ENCODE results near the gene GRM7.

GRM7 gene

DNA sequence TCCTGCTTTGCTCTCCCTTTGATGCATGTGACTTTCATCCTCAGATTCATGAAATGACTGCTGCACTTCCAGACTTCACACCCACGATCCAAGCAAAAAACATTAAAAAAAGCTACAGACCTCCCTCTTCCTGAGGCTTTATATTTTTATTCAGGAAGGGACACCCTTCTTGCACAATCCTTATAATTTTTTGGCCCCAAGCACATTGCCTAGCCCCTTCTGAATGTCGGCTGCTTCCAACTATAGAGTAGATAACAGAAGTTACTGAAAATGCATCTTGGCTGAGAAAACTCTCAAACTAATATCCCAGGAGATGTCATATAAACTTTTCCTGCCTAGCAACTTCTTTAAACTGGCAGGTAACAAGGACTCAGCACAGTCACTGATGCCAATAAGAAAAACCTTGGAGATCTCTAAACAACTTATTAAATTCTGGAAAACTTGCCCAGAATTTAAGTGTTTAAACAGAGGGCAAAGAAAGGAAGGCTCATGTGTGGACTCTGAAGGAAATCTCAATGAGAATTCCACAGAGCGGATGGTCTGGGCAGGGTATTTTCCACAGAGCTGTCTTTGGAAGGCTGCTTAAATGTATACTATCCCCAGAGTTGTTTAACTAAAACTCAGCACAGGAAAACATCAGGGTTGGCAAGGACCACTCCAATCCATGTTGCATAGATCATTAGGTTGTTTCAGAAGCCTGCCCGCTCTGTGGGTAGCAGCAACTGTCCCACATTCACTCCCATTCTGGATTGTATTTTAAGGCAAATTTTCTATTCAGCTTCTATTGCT is 893.9 kb downstream of the GRM7 start:
- Histone ChIP-seq H3K9me3 (ENCODE audit: severe bottlenecking) (no peaks in the 10 kb centered on the region), H3K36me3 (no peaks in the 10 kb centered on the region), H3K27ac (no peak overlapping the region), H3K27me3 (ENCODE audit: insufficient read depth, low read depth, severe bottlenecking) (no peaks in the 10 kb centered on the region), H3K4me3 (ENCODE audit: low read depth, low read length) (no peak overlapping the region)
- TF ChIP-seq CTCF (IDR thresholded peaks at IDR 0.05; ENCODE audit: low read depth, low read length): no peak
- no peak for DNase-seq

GRCh38 chr3:7759630-7760029 is 898.7 kb downstream of the GRM7 start:
- no peak overlapping the region for H3K27ac ChIP-seq
- TF ChIP-seq CTCF (IDR thresholded peaks at IDR 0.05; ENCODE audit: low read depth, low read length): no peak
- no peak for DNase-seq
- H3K27me3 ChIP-seq (ENCODE audit: insufficient read depth, low read depth, severe bottlenecking): no peaks in the 10 kb centered on the region
- no peaks in the 10 kb centered on the region for H3K9me3 ChIP-seq (ENCODE audit: severe bottlenecking)
- H3K36me3 ChIP-seq: no peaks in the 10 kb centered on the region
- no peak overlapping the region for H3K4me3 ChIP-seq (ENCODE audit: low read depth, low read length)

DNA sequence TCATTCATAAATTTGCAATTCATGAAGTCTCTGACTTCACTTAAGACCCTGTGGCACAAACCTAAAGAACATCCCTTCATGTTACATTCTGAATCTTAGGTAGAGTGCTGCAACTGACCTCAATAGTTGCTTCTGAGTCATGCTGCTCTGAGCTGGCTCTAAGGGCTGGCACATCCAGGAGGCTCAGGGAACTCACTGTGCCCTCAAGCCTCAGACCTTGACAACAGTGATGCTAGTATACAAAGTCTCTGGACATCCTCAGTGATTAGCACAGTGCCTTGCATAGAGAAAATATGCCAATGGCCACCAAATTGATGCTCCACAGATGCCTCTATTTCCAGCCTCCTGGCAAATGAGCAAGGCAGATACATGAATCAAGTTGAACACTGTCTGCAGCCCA is 899.8 kb downstream of the GRM7 start:
- Histone ChIP-seq H3K27ac (no peak overlapping the region), H3K9me3 (ENCODE audit: severe bottlenecking) (no peaks in the 10 kb centered on the region), H3K36me3 (no peaks in the 10 kb centered on the region), H3K27me3 (ENCODE audit: insufficient read depth, low read depth, severe bottlenecking) (no peaks in the 10 kb centered on the region), H3K4me3 (ENCODE audit: low read depth, low read length) (no peak overlapping the region)
- no peak for TF ChIP-seq CTCF (IDR thresholded peaks at IDR 0.05; ENCODE audit: low read depth, low read length)
- DNase-seq: no peak

DNA sequence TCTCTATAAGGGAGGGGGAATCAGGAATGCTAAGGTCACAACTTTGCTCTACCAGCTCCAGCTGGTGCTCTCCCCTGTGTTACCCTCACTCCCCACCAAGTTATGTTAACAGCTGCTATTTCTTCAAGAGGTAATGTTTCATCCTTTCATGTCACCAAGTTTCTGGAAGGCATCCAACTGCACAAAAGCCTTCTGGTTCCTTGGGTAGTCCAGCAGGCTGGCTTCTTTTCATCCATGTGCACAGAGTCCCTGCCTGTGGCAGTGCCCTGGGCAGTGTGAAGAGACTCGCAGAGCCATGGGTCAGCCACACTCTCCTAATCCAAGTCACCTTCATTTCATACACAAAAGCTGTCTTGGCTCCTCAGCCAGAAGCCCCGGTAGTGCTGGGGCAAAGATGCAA is 903.2 kb downstream of the GRM7 start:
- H3K27me3 ChIP-seq (ENCODE audit: insufficient read depth, low read depth, severe bottlenecking): no peaks in the 10 kb centered on the region
- no peaks in the 10 kb centered on the region for H3K9me3 ChIP-seq (ENCODE audit: severe bottlenecking)
- no peaks in the 10 kb centered on the region for H3K36me3 ChIP-seq
- H3K4me3 ChIP-seq (ENCODE audit: low read depth, low read length): no peak overlapping the region
- TF ChIP-seq CTCF (IDR thresholded peaks at IDR 0.05; ENCODE audit: low read depth, low read length): no peak
- DNase-seq: no peak
- H3K27ac ChIP-seq: no peak overlapping the region

GRCh38 chr3:7766530-7766929 is 905.6 kb downstream of the GRM7 start:
- no peak for TF ChIP-seq CTCF (IDR thresholded peaks at IDR 0.05; ENCODE audit: low read depth, low read length)
- H3K9me3 ChIP-seq (ENCODE audit: severe bottlenecking): no peaks in the 10 kb centered on the region
- H3K36me3 ChIP-seq: no peaks in the 10 kb centered on the region
- H3K27me3 ChIP-seq (ENCODE audit: insufficient read depth, low read depth, severe bottlenecking): no peaks in the 10 kb centered on the region
- H3K27ac ChIP-seq: no peak overlapping the region
- no peak for DNase-seq
- H3K4me3 ChIP-seq (ENCODE audit: low read depth, low read length): no peak overlapping the region

- TF ChIP-seq CTCF (IDR thresholded peaks at IDR 0.05; ENCODE audit: low read depth, low read length): no peak
- Histone ChIP-seq H3K36me3 (no peaks in the 10 kb centered on the region), H3K9me3 (ENCODE audit: severe bottlenecking) (no peaks in the 10 kb centered on the region), H3K4me3 (ENCODE audit: low read depth, low read length) (no peak overlapping the region), H3K27ac (no peak overlapping the region), H3K27me3 (ENCODE audit: insufficient read depth, low read depth, severe bottlenecking) (no peaks in the 10 kb centered on the region)
- DNase-seq: no peak
These were observed 918.4 kb downstream of the GRM7 start for GRCh38 chr3:7779331-7779730.
